Amniotic epithelial cell (primary cell): ENCODE results near the gene APCS.

Experiments
- DNase-seq: peaks from one replicate; pipeline ENCODE4 v3.0.0-alpha.2; 2010; ENCODE audit warnings: low read depth

Gene APCS

DNA sequence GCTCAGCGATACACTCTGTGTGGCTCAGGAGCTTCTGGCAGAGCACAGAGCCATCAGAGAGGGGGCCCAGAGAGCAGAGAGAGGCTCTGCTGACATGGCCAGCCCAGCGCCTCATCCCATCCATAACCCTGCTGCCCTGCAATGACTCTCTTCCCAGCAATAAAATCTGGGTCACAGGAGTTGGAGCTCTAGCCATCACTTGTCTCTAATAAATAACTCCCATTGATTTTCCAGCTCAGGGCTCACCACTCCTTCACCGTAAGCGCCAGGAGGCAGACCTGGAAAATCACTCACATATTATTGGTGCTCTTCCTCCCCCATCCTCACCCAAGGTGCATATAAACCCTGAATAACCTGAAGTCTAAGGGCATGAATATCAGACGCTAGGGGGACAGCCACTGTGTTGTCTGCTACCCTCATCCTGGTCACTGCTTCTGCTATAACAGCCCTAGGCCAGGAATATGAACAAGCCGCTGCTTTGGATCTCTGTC is at the start of gene APCS:
Gene APCS (plus strand): TSS at position 366 of the 491 bp plus-strand sequence. CDS start 96 bp downstream, at position 462.
- DNase-seq, result no peak

GRCh38 chr1:159548126-159548525 is 39.5 kb upstream of the APCS start:
- DNase-seq, result no peak

GRCh38 chr1:159554261-159554660 is 33.4 kb upstream of the APCS start:
- DNase-seq, result peak; percentile 60

DNA sequence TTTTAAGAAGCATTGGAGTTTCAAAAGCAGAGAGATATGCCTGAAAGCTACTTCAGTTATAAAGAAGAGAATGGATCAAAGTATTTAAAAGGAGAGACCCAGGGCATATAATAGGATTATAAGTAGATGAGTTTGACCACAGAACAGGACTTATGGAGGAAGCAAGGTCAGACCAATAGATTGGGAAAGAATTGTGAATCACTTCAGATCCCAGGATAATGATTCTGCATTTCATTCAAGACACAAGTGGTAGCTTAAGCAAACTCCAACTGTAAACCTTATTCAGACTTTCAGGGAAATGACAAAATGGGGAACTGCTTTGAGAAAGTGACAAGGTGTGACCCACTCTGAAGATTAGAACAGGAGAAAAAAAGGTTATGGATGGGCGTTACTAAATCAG is 32.9 kb upstream of the APCS start:
- DNase-seq, result peak; percentile 87

DNA sequence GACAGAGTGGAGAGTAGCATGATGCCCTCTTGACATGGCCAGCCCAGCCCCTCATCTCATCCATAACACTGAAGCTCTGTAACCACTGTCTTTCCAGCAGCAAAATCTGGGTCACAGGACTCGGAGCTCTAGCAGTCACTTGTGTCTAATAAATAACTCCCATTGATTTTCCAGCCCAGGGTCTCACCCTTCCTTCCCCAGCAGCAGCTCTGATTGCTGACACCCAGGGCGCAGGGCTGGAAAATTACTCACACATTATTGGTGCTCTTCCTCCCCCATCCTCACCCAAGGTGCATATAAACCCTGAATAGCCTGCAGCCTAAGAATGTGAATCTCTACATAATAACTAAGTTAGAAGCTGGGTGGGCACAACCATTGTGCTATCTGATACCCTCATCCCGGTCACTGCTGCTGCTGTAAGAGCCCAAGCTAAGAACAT is 30.7 kb upstream of the APCS start:
- DNase-seq, result no peak

DNA sequence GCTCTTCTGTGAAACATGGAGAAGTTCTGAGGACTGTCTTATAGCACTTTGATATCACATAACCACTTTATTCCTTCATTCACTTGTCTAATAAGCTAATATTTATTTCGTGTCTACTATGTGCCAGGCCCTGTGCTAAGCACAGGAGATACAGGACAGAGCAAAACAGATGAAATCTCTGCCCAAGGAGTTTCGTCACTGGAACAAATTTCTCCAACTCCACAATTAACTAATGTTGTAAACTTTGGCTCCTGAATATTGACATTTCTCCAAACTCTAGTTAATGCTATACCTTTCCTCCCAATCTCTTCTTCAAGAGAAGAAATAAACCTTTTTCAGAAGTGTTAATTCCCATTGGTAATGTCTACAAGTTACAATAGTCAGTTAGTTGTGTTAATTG is 27.0 kb upstream of the APCS start:
- no peak for DNase-seq

- DNase-seq, result no peak
Observed at GRCh38 chr1:159561497-159561896, 26.1 kb upstream of the APCS start.

GRCh38 chr1:159562680-159563079 is 24.9 kb upstream of the APCS start:
- no peak for DNase-seq

DNA sequence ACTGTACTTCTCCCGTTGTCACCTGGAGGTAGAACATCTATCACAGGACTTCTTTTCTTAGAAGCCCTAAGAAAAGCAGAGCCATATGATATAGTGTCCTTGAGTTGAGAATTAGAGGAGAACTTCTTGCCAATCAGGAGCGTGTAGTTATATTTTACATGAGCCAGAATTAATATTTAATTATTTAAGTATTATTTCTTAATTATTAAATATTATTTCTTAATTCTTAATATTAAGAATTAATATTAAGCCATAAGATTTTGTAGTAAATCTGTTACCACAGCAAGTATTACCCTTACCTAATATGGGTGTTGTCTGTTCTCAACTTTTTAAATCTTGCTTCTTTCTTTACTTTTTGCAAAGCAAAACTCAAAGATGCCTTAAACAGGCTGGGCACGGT is 10.2 kb upstream of the APCS start:
- DNase-seq, result no peak

- DNase-seq, result no peak
Observed at GRCh38 chr1:159580340-159580739, 7.3 kb upstream of the APCS start.

GRCh38 chr1:159581422-159581821 is 6.2 kb upstream of the APCS start:
- peak; percentile 94 for DNase-seq

- no peak for DNase-seq
Observed at GRCh38 chr1:159584536-159584935, 3.1 kb upstream of the APCS start.

DNA sequence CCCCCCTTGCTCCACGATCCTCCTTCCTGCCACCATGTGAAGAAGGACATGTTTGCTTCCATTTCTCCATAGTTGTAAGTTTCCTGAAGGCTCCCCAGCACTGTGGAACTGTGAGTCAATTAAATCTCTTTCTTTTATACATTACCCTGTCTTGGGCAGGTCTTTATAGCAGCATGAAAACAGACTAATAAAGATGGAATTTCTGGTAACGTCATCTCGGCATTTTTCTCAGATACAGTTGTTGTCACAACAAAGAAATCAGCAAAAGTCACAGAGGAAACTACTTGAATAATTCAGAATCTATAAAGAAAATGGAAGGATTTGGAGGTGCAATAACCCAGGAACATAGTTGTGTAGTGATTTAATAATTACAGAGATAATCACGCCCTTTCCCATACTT is 4.4 kb downstream of the APCS start:
- no peak for DNase-seq

- DNase-seq, result peak; percentile 84
Observed at GRCh38 chr1:159594625-159595405, 7.2 kb downstream of the APCS start.

DNA sequence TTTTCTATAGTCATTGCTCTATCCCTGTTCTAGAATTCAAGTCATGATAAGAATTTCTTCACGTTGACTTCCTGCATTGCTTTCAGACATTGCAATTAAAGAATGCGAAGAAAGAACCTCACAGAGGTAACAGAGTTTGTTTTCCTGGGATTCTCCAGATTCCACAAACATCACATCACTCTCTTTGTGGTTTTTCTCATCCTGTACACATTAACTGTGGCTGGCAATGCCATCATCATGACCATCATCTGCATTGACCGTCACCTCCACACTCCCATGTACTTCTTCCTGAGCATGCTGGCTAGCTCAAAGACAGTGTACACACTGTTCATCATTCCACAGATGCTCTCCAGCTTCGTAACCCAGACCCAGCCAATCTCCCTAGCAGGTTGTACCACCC is 10.6 kb downstream of the APCS start:
- peak; percentile 98 for DNase-seq

GRCh38 chr1:159600894-159601293 is 13.3 kb downstream of the APCS start:
- no peak for DNase-seq

DNA sequence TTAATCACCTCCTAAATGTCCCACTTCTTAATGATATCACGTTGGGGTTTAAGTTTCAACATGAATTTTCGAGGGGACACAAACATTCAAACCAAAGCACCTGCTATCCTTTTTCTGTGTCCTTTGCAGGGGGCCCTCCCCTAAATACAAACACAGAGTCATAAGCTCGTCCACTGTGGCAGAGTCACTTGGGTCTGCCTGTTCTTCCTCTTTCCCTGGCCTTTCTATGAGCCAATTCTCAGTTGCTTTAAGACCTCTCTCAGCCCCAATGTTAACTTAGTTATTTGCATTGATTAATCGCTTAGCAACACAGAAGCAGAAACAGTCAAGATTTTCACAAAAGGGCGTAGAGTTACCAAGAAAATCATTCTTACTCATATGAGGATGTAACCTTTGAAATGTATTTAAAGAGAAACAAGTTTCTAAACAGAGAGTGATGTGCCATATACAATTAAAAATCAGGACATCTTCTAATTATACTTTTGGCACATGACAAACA is 14.9 kb downstream of the APCS start:
- DNase-seq, result no peak

DNA sequence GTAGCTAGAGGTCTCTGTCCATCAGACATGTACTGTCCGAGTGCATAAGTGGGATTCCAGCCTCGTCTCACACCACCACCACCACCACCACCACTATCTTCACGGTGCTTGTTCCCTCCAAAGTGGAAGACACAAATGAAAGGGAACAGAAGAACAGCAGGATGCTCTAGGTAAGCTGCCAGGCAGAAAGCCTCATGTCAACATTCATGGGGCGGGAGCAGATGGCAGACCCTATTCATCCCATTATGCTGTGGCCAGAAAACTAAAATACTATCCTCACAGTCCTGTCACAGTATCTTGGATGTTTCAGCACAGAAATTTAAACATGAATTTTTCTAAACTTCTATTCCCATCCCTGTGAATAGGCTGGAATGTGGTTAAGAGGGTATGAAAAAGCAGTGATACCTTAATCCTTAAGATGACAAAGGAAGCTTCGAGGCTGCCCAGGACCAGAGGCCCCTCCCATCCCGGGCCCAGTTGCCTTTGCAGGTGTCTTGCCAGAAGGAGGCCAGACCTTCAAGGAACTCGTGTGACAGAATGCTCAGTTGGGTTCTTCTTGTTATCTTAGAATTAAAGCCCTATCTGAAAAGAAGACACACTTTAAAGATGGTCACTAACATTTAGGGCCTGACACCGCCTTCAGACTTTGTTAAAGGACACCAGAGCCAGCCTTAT is 24.7 kb downstream of the APCS start:
- no peak for DNase-seq

GRCh38 chr1:159632922-159633321 is 45.3 kb downstream of the APCS start:
- peak; percentile 14 for DNase-seq
